Peyer's patch (tissue), 4 donors: ENCODE results near the gene PYGB.

ENCODE experiments used
- POLR2A ChIP-seq, 2 donors: fragments of 450-650 bp; IDR thresholded peaks; one replicate each; pipeline ENCODE4 v1.5.1; 2017; ENCODE audit warnings: antibody characterized with exemption in 2 of 2, mild to moderate bottlenecking in 2 of 2, moderate library complexity in 2 of 2
- TF ChIP-seq, protein P1 (sequence below), 6 experiments: fragments of 450-650 bp in 4 of 6; fragments of 200-600 bp in 2 of 6; sonication (generic) in 1 of 6; IDR thresholded peaks; one replicate each; pipeline ENCODE4 v1.5.1; 2017 to 2019; ENCODE audit warnings: antibody characterized with exemption in 6 of 6, mild to moderate bottlenecking in 3 of 6, moderate library complexity in 1 of 6

DNA sequence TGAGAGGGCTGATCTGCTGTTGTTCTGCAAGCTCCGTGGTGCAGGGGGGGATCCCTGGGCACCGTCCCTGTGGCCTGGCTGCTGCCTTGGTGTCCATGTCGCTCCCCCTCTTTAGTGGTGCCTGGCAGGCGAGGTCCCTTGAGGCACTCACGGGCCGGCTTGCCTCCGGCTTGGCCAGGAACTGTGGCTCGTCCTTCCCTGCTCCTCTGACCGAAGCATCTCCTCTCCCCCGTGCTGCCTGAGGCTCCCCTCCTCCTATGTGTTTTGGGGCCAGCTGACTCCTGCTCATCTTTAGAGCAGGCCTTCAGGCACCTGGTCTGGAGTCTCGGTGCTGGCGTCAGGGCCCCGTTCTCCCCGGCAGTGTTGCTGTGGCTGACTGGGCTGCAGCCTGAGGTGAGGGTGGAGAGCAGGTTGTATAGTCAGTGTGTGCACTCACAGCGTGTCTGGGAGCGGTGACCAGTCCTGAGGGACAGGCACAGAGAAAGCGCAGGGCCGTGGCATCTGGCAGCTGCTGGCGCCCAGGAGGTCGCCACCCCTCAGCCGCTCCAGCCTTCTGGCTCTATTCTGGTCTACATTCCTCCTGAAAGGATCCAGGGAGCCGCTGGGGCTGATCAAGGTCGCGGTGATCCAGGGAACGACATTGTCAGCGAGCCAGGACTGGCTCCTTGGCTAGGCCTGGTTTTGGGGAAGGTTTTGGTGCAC is 43.7 kb downstream of the PYGB start:
- TF ChIP-seq POLR2A (IDR thresholded peaks at IDR 0.05) = no peak
- TF ChIP-seq, protein P1, sequence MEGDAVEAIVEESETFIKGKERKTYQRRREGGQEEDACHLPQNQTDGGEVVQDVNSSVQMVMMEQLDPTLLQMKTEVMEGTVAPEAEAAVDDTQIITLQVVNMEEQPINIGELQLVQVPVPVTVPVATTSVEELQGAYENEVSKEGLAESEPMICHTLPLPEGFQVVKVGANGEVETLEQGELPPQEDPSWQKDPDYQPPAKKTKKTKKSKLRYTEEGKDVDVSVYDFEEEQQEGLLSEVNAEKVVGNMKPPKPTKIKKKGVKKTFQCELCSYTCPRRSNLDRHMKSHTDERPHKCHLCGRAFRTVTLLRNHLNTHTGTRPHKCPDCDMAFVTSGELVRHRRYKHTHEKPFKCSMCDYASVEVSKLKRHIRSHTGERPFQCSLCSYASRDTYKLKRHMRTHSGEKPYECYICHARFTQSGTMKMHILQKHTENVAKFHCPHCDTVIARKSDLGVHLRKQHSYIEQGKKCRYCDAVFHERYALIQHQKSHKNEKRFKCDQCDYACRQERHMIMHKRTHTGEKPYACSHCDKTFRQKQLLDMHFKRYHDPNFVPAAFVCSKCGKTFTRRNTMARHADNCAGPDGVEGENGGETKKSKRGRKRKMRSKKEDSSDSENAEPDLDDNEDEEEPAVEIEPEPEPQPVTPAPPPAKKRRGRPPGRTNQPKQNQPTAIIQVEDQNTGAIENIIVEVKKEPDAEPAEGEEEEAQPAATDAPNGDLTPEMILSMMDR (IDR thresholded peaks at IDR 0.05) = no peak
